ENCODE results near the gene PPP1R37.

PPP1R37 gene

DNA sequence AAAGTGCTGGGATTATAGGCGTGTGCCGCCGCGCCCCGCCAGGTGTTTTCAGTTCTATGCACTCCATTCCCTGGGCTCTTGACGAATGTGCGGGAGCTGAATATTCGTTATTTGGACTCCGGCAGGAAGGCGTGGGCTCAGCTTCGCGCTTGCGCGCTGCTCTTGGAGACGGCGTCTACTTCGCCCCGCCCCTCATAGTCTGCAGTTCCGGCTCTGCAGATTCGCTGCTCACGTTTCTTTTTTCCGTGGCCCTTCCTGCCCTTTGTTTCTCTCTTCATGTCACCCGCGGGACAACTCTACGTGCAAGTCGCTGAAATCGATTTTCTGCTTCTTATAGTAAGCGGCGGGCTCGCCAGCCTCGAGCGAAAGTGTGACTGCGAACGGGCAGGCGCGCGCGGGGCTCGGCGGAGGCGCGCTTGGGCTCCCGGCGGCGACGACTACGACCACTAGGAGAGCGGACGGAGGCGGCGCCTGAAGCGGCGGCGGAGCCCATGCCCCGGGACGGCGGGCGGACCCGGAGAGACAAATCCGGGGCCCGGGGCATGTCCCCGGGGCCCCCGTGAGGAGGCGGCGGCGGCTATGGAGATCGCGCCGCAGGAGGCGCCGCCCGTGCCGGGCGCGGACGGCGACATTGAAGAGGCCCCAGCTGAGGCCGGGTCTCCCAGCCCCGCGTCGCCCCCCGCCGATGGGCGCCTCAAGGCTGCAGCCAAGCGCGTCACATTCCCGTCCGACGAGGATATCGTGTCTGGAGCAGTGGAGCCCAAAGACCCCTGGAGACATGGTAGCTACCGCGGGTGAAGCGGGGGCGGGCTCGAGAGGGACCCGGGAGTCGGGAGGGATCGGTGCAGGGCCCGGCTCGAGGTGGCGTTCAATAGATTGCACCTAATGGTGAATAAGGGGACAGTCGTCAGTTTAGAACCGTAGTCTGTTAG, at the start of gene PPP1R37:
PPP1R37 (plus strand) TSS at position 433 of the 932 bp plus-strand sequence; CDS start at position 580, 147 bp downstream.
- DNase-seq, result peak; percentile 86 to 96 (median 92)

DNA sequence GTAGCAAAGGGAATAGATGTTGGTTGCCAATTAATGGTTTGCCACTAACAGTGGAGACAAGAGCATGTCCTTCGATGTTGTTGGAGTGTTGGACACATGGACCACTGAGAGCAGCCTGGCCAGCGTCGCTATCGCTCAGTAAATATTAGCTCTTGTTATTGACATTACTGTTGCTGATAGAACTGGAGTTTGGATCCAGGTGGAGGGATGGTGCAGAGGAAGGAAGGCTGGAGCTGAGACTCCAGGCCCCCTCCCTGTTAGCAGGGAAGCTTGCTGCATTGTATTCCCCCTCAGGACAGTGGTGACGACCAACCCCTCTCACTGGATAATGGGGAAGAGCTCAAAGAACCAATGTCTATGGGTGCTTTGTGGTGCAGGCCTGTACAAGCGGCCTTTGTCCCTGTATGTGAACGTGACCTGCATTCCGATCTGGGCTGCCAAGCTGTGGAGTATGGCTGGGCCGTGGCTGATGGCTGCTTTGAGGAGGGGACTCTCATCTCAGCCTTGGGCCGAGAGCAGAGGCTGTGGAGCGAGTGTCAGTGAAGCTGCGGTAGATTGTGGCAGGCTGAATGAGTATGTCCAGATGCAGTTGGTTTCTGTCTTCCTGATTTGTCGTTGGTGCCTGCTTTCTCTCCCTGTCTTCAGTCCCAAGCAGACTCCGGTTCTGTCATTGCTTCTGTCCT, 47.2 kb upstream of the PPP1R37 start:
- no peak for DNase-seq

DNA sequence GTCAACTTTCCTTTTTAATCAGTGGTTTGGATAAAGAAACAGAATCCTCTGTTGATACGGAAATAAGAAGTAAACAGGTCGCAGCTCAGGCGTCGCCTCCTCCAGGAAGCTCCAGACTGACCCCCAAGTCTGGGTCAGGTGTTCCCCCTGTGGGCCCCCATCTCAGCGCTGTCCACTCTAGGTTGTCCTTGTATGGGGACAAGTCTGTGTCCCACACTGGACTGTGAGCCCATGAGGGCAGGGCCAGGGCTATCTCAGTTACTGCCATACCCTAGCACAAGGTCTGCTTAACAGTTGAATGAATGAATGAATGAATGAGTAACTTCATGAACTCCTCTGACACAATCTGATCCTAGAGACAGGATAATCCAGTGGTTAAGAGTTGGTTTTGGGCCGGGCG, 46.6 kb upstream of the PPP1R37 start:
- DNase-seq, result no peak

DNA sequence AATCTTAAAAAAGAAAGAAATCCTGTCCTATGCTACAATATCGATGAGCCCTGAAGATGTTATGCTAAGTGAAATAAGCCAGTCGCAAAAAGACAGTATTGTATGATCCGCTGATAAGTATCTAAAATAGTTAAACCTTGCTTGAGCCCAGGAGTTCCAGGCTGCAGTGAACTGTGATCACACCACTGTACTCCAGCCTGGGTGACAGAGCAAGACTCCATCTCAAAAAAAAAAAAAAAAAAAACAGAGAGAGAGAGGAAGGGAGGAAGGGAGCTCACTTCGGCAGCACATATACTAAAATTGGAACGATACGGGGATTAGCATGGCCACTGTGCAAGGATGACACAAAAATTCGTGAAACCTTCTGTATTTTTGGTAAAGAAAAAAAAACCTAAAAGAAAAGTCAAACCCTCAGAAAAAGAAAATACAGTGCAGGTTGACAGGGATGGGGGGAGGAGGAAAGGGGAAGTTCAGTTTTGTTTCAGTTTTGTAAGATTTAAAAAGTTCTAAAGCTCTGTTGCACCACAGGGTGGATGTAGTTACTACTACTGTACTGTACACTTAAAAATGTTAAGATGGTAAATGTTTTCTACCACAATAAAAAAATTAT, 45.7 kb upstream of the PPP1R37 start:
- DNase-seq, result no peak

- DNase-seq, result no peak
These were observed 43.8 kb upstream of the PPP1R37 start for GRCh38 chr19:45049073-45049736.

DNA sequence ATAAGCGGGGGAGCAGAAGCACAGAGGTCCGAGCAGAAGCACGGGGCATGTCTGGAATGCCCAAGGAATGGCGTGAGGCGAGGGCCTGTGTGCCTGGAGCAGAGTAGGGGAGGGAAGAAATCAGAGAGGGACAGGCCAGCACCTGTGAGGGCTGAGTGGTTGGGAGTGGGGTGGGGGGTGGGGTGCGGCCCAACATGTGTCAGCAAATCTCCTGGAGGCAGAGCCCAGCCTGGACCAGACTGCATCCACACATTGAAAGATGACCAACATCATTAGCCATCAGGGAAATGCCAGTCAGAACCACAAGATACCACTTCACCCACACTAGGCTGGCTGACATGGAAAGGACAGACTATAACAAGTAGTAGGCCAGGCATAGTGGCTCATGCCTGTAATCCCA, 42.9 kb upstream of the PPP1R37 start:
- no peak for DNase-seq

- no peak for DNase-seq
These were observed 40.9 kb upstream of the PPP1R37 start for GRCh38 chr19:45051929-45052579.

GRCh38 chr19:45056831-45057230, 36.1 kb upstream of the PPP1R37 start:
- no peak for DNase-seq

DNA sequence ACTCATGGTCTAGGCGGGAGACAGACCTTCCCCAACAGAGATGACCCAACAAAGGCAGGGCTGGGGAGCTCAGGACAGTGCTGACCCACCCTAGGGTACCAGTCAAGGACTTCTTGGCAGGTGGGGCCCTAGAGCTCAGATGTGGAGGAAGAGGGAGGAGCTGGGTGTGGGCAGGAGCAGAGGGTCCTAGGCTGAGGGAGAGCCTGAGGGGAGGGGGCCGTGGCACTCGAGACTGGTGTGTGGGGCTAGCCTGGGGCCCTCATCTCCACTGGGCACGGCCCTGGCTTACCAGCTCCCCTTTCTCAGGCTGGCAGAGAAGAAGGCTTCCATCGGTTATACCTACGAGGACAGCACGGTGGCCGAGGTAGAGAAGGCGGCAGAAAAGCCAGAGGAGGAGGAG, 35.5 kb upstream of the PPP1R37 start:
- DNase-seq, result no peak

DNA sequence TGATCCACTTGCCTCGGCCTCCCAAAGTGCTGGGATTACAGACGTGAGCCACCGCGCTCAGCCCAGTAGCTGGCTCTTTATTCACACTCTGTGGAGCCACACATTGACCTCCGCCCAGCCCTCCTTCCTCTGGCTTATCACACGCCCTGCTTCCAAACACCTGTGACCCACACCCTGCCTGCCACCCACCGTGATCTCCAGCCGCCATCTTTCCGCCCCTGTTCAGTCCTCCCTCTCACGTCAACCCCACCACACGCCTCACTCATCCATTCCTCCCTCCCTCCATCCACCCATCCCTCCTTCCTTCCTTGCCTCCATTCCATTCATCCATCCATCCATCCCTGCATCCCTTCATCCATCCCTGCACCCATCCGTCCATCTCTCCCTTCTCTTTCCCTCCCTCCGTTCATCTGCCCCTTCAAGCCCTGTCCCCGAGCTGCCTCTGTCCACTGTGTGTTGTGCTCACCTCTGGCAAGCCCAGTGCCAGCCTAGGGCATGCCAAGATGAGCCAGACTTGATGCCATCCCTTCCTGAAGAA, 34.3 kb upstream of the PPP1R37 start:
- DNase-seq, result no peak

GRCh38 chr19:45059258-45059965, 33.6 kb upstream of the PPP1R37 start:
- DNase-seq, result peak; percentile 51 to 82 (median 76)

DNA sequence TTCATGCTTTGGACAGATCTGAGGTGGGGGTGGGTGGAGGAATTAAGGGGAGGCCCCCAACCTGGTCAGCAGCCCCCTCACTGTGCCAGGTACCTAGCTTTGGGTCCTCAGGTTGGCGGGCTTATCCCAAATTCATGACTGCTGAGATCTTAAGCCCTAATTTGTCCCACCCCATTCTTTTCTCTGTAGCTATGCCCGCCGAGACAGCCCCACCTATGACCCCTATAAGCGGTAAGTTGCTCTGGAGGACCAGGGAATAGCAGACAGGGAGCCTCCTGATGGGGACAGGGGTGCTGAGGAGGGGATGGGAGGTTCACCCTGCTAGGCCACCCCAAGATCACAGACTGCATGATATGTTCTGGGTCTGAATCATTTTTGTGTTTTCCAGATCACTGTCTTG, 31.0 kb upstream of the PPP1R37 start:
- DNase-seq, result no peak

- DNase-seq, result no peak
These were observed 28.9 kb upstream of the PPP1R37 start for GRCh38 chr19:45063851-45064801.

- no peak for DNase-seq
These were observed 25.9 kb upstream of the PPP1R37 start for GRCh38 chr19:45066921-45067661.

DNA sequence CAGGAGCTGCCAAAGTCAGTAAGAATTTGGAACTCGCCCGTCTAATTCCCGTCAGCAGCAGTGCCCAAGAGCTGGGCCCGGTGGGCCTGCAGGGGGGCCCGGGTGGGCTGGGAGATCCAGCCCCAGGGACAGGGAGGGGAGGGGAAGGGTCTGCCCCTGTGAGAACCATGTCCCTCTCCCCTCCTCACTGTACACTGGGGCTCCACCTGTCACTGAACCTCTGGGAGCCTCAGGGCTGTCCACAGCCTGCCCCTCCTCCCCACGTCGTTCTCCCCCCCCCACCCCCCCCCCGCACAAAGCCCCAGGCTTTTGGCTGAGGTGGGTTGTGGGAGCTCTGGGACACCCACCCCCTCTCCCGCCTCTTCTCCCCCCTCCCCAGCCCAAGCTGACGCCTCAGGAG, 24.9 kb upstream of the PPP1R37 start:
- DNase-seq, result no peak

GRCh38 chr19:45069056-45069455, 23.9 kb upstream of the PPP1R37 start:
- no peak for DNase-seq

GRCh38 chr19:45070214-45070613, 22.8 kb upstream of the PPP1R37 start:
- no peak for DNase-seq

DNA sequence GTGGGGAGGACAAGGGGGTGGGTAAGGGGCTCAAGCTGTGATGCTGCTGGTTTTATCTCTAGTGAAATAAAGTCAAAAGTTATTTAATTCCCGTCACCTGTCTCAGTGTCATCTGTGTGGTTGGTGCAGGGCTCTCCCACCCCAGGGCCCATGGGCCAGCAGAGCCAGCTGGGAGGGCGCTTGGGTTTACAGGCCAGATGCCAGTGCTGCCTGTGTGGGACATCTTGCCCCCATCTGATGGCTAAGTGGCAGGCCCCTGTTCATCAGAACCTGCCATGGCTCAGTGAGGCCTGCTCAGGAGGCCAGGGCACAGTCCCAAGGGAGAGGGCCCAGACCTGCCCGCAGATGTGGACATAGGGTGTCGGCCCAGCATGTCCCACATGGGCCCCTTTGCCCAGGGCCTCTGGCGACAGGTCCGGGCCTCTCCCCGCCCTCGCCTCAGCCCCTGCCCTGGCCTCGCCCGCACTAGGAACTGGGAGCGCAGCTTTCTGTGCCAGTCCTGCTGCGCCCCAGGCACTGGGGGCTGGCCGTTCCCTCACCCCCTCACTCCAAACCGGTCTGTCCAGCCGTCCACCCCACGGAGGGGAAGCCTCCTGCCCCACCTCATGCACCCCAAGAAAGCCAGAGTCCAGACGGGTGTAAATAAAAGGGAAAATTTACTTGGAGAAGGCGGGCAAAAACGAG, 22.0 kb upstream of the PPP1R37 start:
- DNase-seq, result no peak

DNA sequence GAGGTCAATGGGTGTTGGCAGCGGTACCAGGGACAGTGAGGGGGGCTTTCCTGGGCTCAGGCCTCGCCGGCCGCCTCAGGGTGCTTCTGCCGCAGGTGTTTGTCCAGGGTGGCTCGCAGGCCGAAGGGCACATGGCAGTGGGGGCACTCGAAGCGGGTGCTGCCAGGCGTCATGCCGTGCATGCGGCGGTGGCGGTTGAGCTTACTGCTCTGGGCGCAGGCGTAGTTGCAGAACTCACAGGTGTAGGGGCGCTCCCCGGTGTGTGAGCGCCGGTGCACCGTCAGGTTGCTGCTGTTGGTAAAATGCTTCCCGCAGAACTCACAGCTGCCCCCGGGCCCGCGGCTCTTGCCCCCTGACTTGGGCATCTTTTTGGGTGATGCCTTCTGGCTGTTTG, 21.4 kb upstream of the PPP1R37 start:
- no peak for DNase-seq
